H9 (cell line): ENCODE data around the gene MEP1B. TPM values are rescaled to one million over a fixed set of nuclear protein-coding genes. Genes with fewer than 3 reads are reported as not detected.

ENCODE experiments used
- DNase-seq: peaks from one replicate; pipeline ENCODE4 v3.0.0-alpha.2; 2017
- H2AFZ ChIP-seq: one replicate; pipeline ENCODE4 v1.6.1; 2013; ENCODE audit warnings: mild to moderate bottlenecking, low read length, control low read depth, moderate library complexity
- H2AK5ac ChIP-seq: 2 replicates; pipeline ENCODE4 v1.6.1; 2013; ENCODE audit warnings: low read length, control low read depth, mixed read lengths; ENCODE audit not compliant: insufficient read length
- H2BK120ac ChIP-seq: one replicate; pipeline ENCODE4 v1.6.1; 2013; ENCODE audit warnings: low read depth, mild to moderate bottlenecking, low read length, control low read depth, inconsistent platforms; ENCODE audit not compliant: poor library complexity, severe bottlenecking
- H2BK12ac ChIP-seq: 2 replicates; pipeline ENCODE4 v1.6.1; 2013; ENCODE audit warnings: low read length, control low read depth, mixed read lengths, low read depth; ENCODE audit not compliant: insufficient read length
- H2BK15ac ChIP-seq: 2 replicates; pipeline ENCODE4 v1.6.1; 2013; ENCODE audit warnings: low read depth, low read length, control low read depth
- H2BK20ac ChIP-seq: one replicate; pipeline ENCODE4 v1.6.1; 2013; ENCODE audit warnings: low read depth, mild to moderate bottlenecking, low read length, control low read depth, inconsistent platforms; ENCODE audit not compliant: poor library complexity, severe bottlenecking
- H2BK5ac ChIP-seq: 2 replicates; pipeline ENCODE4 v1.6.1; 2013; ENCODE audit warnings: low read length, control low read depth, mixed read lengths; ENCODE audit not compliant: insufficient read length
- H3K14ac ChIP-seq: 2 replicates; pipeline ENCODE4 v1.6.1; 2013; ENCODE audit warnings: low read length, control low read depth; ENCODE audit not compliant: insufficient read depth
- H3K18ac ChIP-seq: 2 replicates; pipeline ENCODE4 v1.6.1; 2013; ENCODE audit warnings: low read depth, mild to moderate bottlenecking, mixed read lengths, low read length, control low read depth; ENCODE audit not compliant: insufficient read length
- H3K23ac ChIP-seq: 2 replicates; pipeline ENCODE4 v1.6.1; 2013; ENCODE audit warnings: low read length, control low read depth, mixed read lengths, low read depth; ENCODE audit not compliant: insufficient read length
- H3K23me2 ChIP-seq: 2 replicates; pipeline ENCODE4 v1.6.1; 2013; ENCODE audit warnings: low read depth, mild to moderate bottlenecking, mixed read lengths, low read length, control low read depth; ENCODE audit not compliant: insufficient read length, poor library complexity, severe bottlenecking
- H3K27ac ChIP-seq: 2 replicates; pipeline ENCODE4 v1.5.1; 2013; ENCODE audit warnings: low read length, control low read depth, mixed read lengths, low read depth; ENCODE audit not compliant: insufficient read length
- H3K27me3 ChIP-seq: 2 replicates; pipeline ENCODE4 v1.6.1; 2013; ENCODE audit warnings: low read length, control low read depth, inconsistent platforms; ENCODE audit not compliant: insufficient read depth
- H3K4ac ChIP-seq: 2 replicates; pipeline ENCODE4 v1.6.1; 2013; ENCODE audit warnings: low read depth, mild to moderate bottlenecking, control low read depth, inconsistent platforms, low read length, moderate library complexity
- H3K4me1 ChIP-seq: 2 replicates; pipeline ENCODE4 v1.6.1; 2013; ENCODE audit warnings: low read length, control low read depth, inconsistent platforms; ENCODE audit not compliant: insufficient read depth
- H3K4me2 ChIP-seq: 2 replicates; pipeline ENCODE4 v1.6.1; 2013; ENCODE audit warnings: low read length, control low read depth, mixed read lengths; ENCODE audit not compliant: insufficient read length, insufficient read depth
- H3K56ac ChIP-seq: 2 replicates; pipeline ENCODE4 v1.6.1; 2013; ENCODE audit warnings: low read depth, mild to moderate bottlenecking, mixed read lengths, low read length, control low read depth; ENCODE audit not compliant: insufficient read length
- H3K79me1 ChIP-seq: 2 replicates; pipeline ENCODE4 v1.6.1; 2013; ENCODE audit warnings: low read depth, mild to moderate bottlenecking, moderate library complexity, low read length, control low read depth, inconsistent platforms; ENCODE audit not compliant: insufficient read depth, poor library complexity, severe bottlenecking
- H3K79me2 ChIP-seq: 2 replicates; pipeline ENCODE4 v1.6.1; 2013; ENCODE audit warnings: low read length, control low read depth, inconsistent platforms; ENCODE audit not compliant: insufficient read depth
- H3K9ac ChIP-seq: 2 replicates; pipeline ENCODE4 v1.6.1; 2013; ENCODE audit warnings: low read length, control low read depth, mixed read lengths; ENCODE audit not compliant: insufficient read length; ENCODE audit errors: extremely low read depth
- H3K9me3 ChIP-seq: one replicate; pipeline ENCODE4 v1.6.1; 2013; ENCODE audit warnings: low read depth, low read length, inconsistent platforms; ENCODE audit not compliant: control insufficient read depth
- H3T11ph ChIP-seq: one replicate; pipeline ENCODE4 v1.6.1; 2013; ENCODE audit warnings: mild to moderate bottlenecking, low read length, control low read depth, inconsistent platforms
- H4K20me1 ChIP-seq: one replicate; pipeline ENCODE4 v1.6.1; 2013; ENCODE audit not compliant: control insufficient read depth, insufficient read length, insufficient read depth
- H4K5ac ChIP-seq: 2 replicates; pipeline ENCODE4 v1.6.1; 2013; ENCODE audit warnings: low read depth, mild to moderate bottlenecking, mixed read lengths, low read length, control low read depth; ENCODE audit not compliant: insufficient read length
- H4K8ac ChIP-seq: replicated peaks from 2 replicates; pipeline ENCODE4 v1.6.1; 2013; ENCODE audit warnings: low read length, control low read depth, mixed read lengths, low read depth; ENCODE audit not compliant: insufficient read length
- H4K91ac ChIP-seq: 2 replicates; pipeline ENCODE4 v1.6.1; 2013; ENCODE audit warnings: low read depth, mild to moderate bottlenecking, moderate library complexity, mixed read lengths, low read length, control low read depth; ENCODE audit not compliant: insufficient read length
- H3K27ac Mint-ChIP-seq, 3 experiments: 2 replicates in 2 of 3; 3 replicates in 1 of 3; pipeline ENCODE4 v1.8.0; 2020 to 2021; ENCODE audit warnings: mixed read lengths in 3 of 3, mild to moderate bottlenecking in 1 of 3, moderate library complexity in 1 of 3
- H3K27me3 Mint-ChIP-seq: 2 replicates; pipeline ENCODE4 v1.8.0; 2021; ENCODE audit warnings: low read depth, mild to moderate bottlenecking, moderate library complexity, mixed read lengths
- H3K36me3 Mint-ChIP-seq, 3 experiments: 2 replicates in 2 of 3; 3 replicates in 1 of 3; pipeline ENCODE4 v1.8.0; 2020 to 2021; ENCODE audit warnings: low read depth in 3 of 3, mixed read lengths in 3 of 3; ENCODE audit not compliant: insufficient read depth in 1 of 3
- H3K4me1 Mint-ChIP-seq, 2 experiments: 2 replicates each; pipeline ENCODE4 v1.8.0; 2020; ENCODE audit warnings: mixed read lengths in 2 of 2
- H3K4me3 Mint-ChIP-seq, 2 experiments: 2 replicates in 1 of 2; 3 replicates in 1 of 2; pipeline ENCODE4 v1.8.0; 2020 to 2021; ENCODE audit warnings: mild to moderate bottlenecking in 2 of 2, mixed read lengths in 2 of 2, moderate library complexity in 1 of 2
- H3K9me3 Mint-ChIP-seq, 2 experiments: 2 replicates in 1 of 2; 3 replicates in 1 of 2; pipeline ENCODE4 v1.8.0; 2020; ENCODE audit warnings: mild to moderate bottlenecking in 2 of 2, mixed read lengths in 2 of 2, moderate library complexity in 1 of 2
- CTCF ChIP-seq: fragments of 200-600 bp; sonication (generic); conservative IDR thresholded peaks from 3 replicates; pipeline ENCODE4 v1.8.0; 2021; ENCODE audit warnings: antibody characterized with exemption, mild to moderate bottlenecking
- WGBS: extraction: QIAGEN DNeasy Blood & Tissue Kit; methylation state at CpG from one replicate; pipeline ENCODE4 v1.1.7; 2013; ENCODE audit warnings: missing lambda C conversion rate, low lambda C conversion rate, mixed read lengths; ENCODE audit not compliant: insufficient read length; ENCODE audit errors: extremely low coverage; 5-methylcytosine and 5-hydroxymethylcytosine counted together
- total RNA-seq: library from RNA; stranded (reverse); gene quantifications from 2 replicates; pipeline ENCODE4 v1.2.1, GENCODE V29; 2021

MEP1B gene
- total RNA-seq, 1 experiment from 2014 or later: not detected

- H4K8ac ChIP-seq: no peak overlapping the region
- H3K27me3 ChIP-seq: no peaks in the 10 kb centered on the region
- no peak overlapping the region for H2AFZ ChIP-seq
- no peak for TF ChIP-seq CTCF
- H4K20me1 ChIP-seq: no peaks in the 10 kb centered on the region
- H3K56ac ChIP-seq: no peak overlapping the region
- H3K79me1 ChIP-seq: no peaks in the 10 kb centered on the region
- no peak overlapping the region for H3K4me3 Mint-ChIP-seq
- H3K36me3 Mint-ChIP-seq: no peaks in the 10 kb centered on the region
- H2AK5ac ChIP-seq: no peak overlapping the region
- no peaks in the 10 kb centered on the region for H3K9me3 Mint-ChIP-seq
- no peak overlapping the region for H3K23ac ChIP-seq
- H3K4me2 ChIP-seq: no peak overlapping the region
- no peak overlapping the region for H3K9ac ChIP-seq
- no peaks in the 10 kb centered on the region for H3K4me1 ChIP-seq
- H4K5ac ChIP-seq: no peak overlapping the region
- no peak overlapping the region for H2BK120ac ChIP-seq
- no peak overlapping the region for H4K91ac ChIP-seq
- H2BK12ac ChIP-seq: no peak overlapping the region
- H2BK15ac ChIP-seq: no peak overlapping the region
- no peak overlapping the region for H2BK5ac ChIP-seq
- H3K27ac ChIP-seq: no peak overlapping the region
- no peak overlapping the region for H2BK20ac ChIP-seq
- H3K27ac Mint-ChIP-seq: no peak overlapping the region
- no peak for DNase-seq
- H3K4ac ChIP-seq: no peak overlapping the region
- no peaks in the 10 kb centered on the region for H3K79me2 ChIP-seq
- H3K9me3 ChIP-seq: no peaks in the 10 kb centered on the region
- no CpG with 5 or more reads among the region's 2 CpGs for WGBS
- H3T11ph ChIP-seq: no peak overlapping the region
- H3K23me2 ChIP-seq: no peaks in the 10 kb centered on the region
- peaks cover 9% of the 10 kb centered on the region in 2 experiments for H3K4me1 Mint-ChIP-seq
- H3K18ac ChIP-seq: no peak overlapping the region
- H3K14ac ChIP-seq: no peak overlapping the region
- H3K27me3 Mint-ChIP-seq: peaks cover 5% of the 10 kb centered on the region
These were observed 29.3 kb upstream of the MEP1B start for GRCh38 chr18:32160547-32160946.
